ENCODE results near the gene IFNAR2. TPM values are rescaled to one million over a fixed set of nuclear protein-coding genes. Genes with fewer than 3 reads are reported as not detected.

The IFNAR2 gene
- total RNA-seq, 1 donor from 2014 or later: 18.6 TPM

GRCh38 chr21:33257094-33257803, 27.5 kb downstream of the IFNAR2 start:
- Mint-ChIP-seq H3K27me3 (ENCODE audit: low read depth) (no peaks in the 10 kb centered on the region), H3K4me3 (ENCODE audit: unreplicated experiment) (no peak overlapping the region), H3K36me3 (ENCODE audit: low read depth) (peaks cover 30% of the 10 kb centered on the region), H3K27ac (ENCODE audit: unreplicated experiment) (no peak overlapping the region), H3K9me3 (ENCODE audit: low read depth) (no peaks in the 10 kb centered on the region), H3K4me1 (ENCODE audit: low read depth) (no peaks in the 10 kb centered on the region)
- no peak for TF ChIP-seq CTCF (IDR thresholded peaks at IDR 0.05)
- DNase-seq (ENCODE audit: low spot score): no peak

- TF ChIP-seq CTCF (IDR thresholded peaks at IDR 0.05): no peak
- H3K27ac Mint-ChIP-seq (ENCODE audit: unreplicated experiment): no peak overlapping the region
- peaks cover 29% of the 10 kb centered on the region for H3K36me3 Mint-ChIP-seq (ENCODE audit: low read depth)
- H3K4me1 Mint-ChIP-seq (ENCODE audit: low read depth): no peaks in the 10 kb centered on the region
- H3K4me3 Mint-ChIP-seq (ENCODE audit: unreplicated experiment): no peak overlapping the region
- no peak for DNase-seq (ENCODE audit: low spot score)
- no peaks in the 10 kb centered on the region for H3K27me3 Mint-ChIP-seq (ENCODE audit: low read depth)
- H3K9me3 Mint-ChIP-seq (ENCODE audit: low read depth): no peaks in the 10 kb centered on the region
Measured at GRCh38 chr21:33258475-33258874, 28.7 kb downstream of the IFNAR2 start.

- Mint-ChIP-seq H3K4me1 (ENCODE audit: low read depth) (no peaks in the 10 kb centered on the region), H3K27ac (ENCODE audit: unreplicated experiment) (no peak overlapping the region), H3K36me3 (ENCODE audit: low read depth) (peaks cover 29% of the 10 kb centered on the region), H3K4me3 (ENCODE audit: unreplicated experiment) (no peak overlapping the region), H3K27me3 (ENCODE audit: low read depth) (no peaks in the 10 kb centered on the region), H3K9me3 (ENCODE audit: low read depth) (no peaks in the 10 kb centered on the region)
- TF ChIP-seq CTCF (IDR thresholded peaks at IDR 0.05): no peak
- no peak for DNase-seq (ENCODE audit: low spot score)
Measured at GRCh38 chr21:33259428-33259827, 29.7 kb downstream of the IFNAR2 start.

- Mint-ChIP-seq H3K9me3 (ENCODE audit: low read depth) (no peaks in the 10 kb centered on the region), H3K27ac (ENCODE audit: unreplicated experiment) (no peak overlapping the region), H3K27me3 (ENCODE audit: low read depth) (no peaks in the 10 kb centered on the region), H3K4me3 (ENCODE audit: unreplicated experiment) (no peak overlapping the region), H3K36me3 (ENCODE audit: low read depth) (peaks cover 27% of the 10 kb centered on the region), H3K4me1 (ENCODE audit: low read depth) (no peaks in the 10 kb centered on the region)
- no peak for DNase-seq (ENCODE audit: low spot score)
- no peak for TF ChIP-seq CTCF (IDR thresholded peaks at IDR 0.05)
Measured at GRCh38 chr21:33259995-33260394, 30.3 kb downstream of the IFNAR2 start.

- Mint-ChIP-seq H3K4me3 (ENCODE audit: unreplicated experiment) (no peak overlapping the region), H3K36me3 (ENCODE audit: low read depth) (peaks cover 19% of the 10 kb centered on the region), H3K27ac (ENCODE audit: unreplicated experiment) (peak overlapping the region; percentile 8), H3K9me3 (ENCODE audit: low read depth) (no peaks in the 10 kb centered on the region), H3K27me3 (ENCODE audit: low read depth) (no peaks in the 10 kb centered on the region), H3K4me1 (ENCODE audit: low read depth) (peaks cover 10% of the 10 kb centered on the region)
- no peak for TF ChIP-seq CTCF (IDR thresholded peaks at IDR 0.05)
- no peak for DNase-seq (ENCODE audit: low spot score)
Measured at GRCh38 chr21:33261635-33262034, 31.9 kb downstream of the IFNAR2 start.
